Smooth muscle cell (in vitro differentiated cells): Measurements from ENCODE around the gene PIK3CG. TPM values are rescaled to one million over a fixed set of nuclear protein-coding genes. Genes with fewer than 3 reads are reported as not detected.
A peak's percentile ranks its signal among the peaks of the same experiment; 100 is the strongest.

Source experiments
- DNase-seq: peaks from one replicate; lab custom pipeline; 2025; ENCODE audit not compliant: unreplicated experiment; lab: John Stamatoyannopoulos, UW
- H2AFZ ChIP-seq: fragments of 200-600 bp; sonication (generic); 2 replicates; pipeline ENCODE4 v1.6.0; 2016; ENCODE audit warnings: antibody characterized with exemption, low read depth, mild to moderate bottlenecking
- H3F3A ChIP-seq: fragments of 200-600 bp; sonication (generic); 2 replicates; pipeline ENCODE4 v1.6.0; 2017; ENCODE audit warnings: antibody characterized with exemption, low read depth
- H3K27ac ChIP-seq: fragments of 200-600 bp; sonication (generic); 2 replicates; pipeline ENCODE4 v1.5.1; 2016; ENCODE audit warnings: low read depth, mild to moderate bottlenecking
- H3K27me3 ChIP-seq: fragments of 200-600 bp; sonication (generic); 2 replicates; pipeline ENCODE4 v1.6.1; 2016; ENCODE audit warnings: low read depth, mild to moderate bottlenecking
- H3K36me3 ChIP-seq: fragments of 200-600 bp; sonication (generic); 2 replicates; pipeline ENCODE4 v1.5.1; 2016; ENCODE audit warnings: low read depth
- H3K4me1 ChIP-seq: fragments of 200-600 bp; sonication (generic); 2 replicates; pipeline ENCODE4 v1.5.1; 2016; ENCODE audit warnings: low read depth
- H3K4me2 ChIP-seq: fragments of 200-600 bp; sonication (generic); 2 replicates; pipeline ENCODE4 v1.6.0; 2016; ENCODE audit warnings: mild to moderate bottlenecking
- H3K4me3 ChIP-seq: fragments of 200-600 bp; sonication (generic); 2 replicates; pipeline ENCODE4 v1.5.1; 2016; ENCODE audit warnings: mild to moderate bottlenecking
- H3K79me2 ChIP-seq: fragments of 200-600 bp; sonication (generic); 2 replicates; pipeline ENCODE4 v1.6.0; 2016; ENCODE audit warnings: low read depth, mild to moderate bottlenecking
- H3K9ac ChIP-seq: fragments of 200-600 bp; sonication (generic); 2 replicates; pipeline ENCODE4 v1.6.0; 2016; ENCODE audit warnings: low read depth
- H3K9me3 ChIP-seq: fragments of 200-600 bp; sonication (generic); replicated peaks from 2 replicates; pipeline ENCODE4 v1.5.1; 2016; ENCODE audit warnings: low read depth
- H4K20me1 ChIP-seq: fragments of 200-600 bp; sonication (generic); 2 replicates; pipeline ENCODE4 v1.6.0; 2016; ENCODE audit warnings: low read depth
- CTCF ChIP-seq: fragments of 200-600 bp; sonication (generic); IDR thresholded peaks from 2 replicates; pipeline ENCODE4 v1.5.1; 2017; ENCODE audit warnings: borderline replicate concordance, mild to moderate bottlenecking, antibody characterized with exemption; ENCODE audit not compliant: insufficient read depth, poor library complexity, severe bottlenecking
- WGBS: methylation state at CpG from one replicate; pipeline ENCODE4 v1.1.7; 2016; ENCODE audit warnings: low lambda C conversion rate; 5-methylcytosine and 5-hydroxymethylcytosine counted together
- polyA plus RNA-seq: library from polyadenylated mRNA; unstranded; fragments of >200 nt; fragmentation: Nextera tagmentation; extraction: Ambion mirVana; gene quantifications from 2 replicates; pipeline ENCODE4 v1.2.1, GENCODE V29; 2016
- total RNA-seq: library from RNA; depleted of rRNA; stranded (reverse); fragments of >200 nt; gene quantifications from 2 replicates; pipeline ENCODE4 v1.2.3, GENCODE V29; 2014

PIK3CG gene
- total and polyA plus RNA-seq, 2 experiments from 2014 or later, result not detected

DNA sequence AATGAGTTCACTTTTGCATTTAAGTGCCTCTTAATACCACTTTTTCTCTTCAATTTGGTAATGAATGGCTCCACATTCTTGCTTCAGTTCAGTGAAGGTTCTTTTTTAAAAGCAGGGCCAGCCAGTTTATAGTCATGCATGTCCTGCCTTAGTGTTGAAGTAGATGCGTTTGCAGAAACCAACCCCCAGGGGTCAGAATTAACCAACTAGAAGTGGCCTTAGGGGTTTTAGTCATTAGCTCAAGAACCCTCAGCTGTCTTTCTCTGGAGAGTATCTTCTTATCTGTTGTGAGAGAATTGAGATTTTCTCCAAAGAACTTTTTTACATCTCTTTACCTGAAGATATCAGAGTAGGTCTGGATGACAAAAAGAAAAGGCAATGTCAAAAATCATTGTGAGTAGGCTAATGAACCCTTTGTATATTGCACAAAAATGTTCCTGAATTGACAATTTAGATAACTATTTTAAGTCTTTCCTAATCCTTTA lies 82.2 kb downstream of the PIK3CG start:
- no peak overlapping the region for H3K9ac ChIP-seq
- H3K36me3 ChIP-seq, result no peaks in the 10 kb centered on the region
- H3K4me1 ChIP-seq, result no peaks in the 10 kb centered on the region
- H3K27me3 ChIP-seq, result no peaks in the 10 kb centered on the region
- WGBS, result 0% methylated on average over 1 of the region's 1 CpG
- H2AFZ ChIP-seq, result no peak overlapping the region
- TF ChIP-seq CTCF, result peak; percentile 66
- H3K4me2 ChIP-seq, result no peak overlapping the region
- H3K79me2 ChIP-seq, result no peaks in the 10 kb centered on the region
- H3K27ac ChIP-seq, result no peak overlapping the region
- no peak for DNase-seq
- no peaks in the 10 kb centered on the region for H3F3A ChIP-seq
- no peak overlapping the region for H3K4me3 ChIP-seq
- H3K9me3 ChIP-seq, result no peaks in the 10 kb centered on the region
- no peaks in the 10 kb centered on the region for H4K20me1 ChIP-seq

DNA sequence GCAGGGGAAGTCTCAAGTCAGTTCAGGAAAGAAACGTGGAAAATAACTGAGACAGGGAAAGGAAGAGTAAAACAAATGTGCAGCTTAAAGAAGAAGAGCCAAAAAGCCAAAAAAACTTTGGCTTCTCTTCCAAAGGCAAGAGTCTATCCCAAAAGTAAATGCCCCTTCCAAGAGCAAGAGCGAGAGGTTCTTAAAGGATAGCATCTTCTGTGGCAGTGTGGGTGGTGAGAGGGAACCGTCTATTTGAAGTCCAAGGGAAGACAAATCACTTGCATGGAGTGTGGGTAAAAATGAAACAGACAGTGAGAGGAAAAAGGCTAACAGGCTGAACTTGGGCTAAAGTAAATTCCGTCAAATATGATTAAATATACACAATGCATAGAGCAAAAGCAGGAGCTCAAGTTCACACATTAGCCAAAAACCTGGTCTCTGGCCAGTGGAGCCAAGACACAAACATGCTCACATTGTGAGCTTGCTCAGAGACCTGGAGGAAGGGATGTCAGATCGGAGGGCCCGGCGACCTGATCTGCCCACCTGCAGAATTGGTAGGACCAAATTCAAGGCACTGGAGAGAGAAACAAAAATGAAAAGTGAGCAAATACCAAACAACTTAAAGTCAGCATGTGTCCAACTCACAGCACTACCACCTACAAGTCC lies 87.0 kb downstream of the PIK3CG start:
- no peaks in the 10 kb centered on the region for H3K4me1 ChIP-seq
- H4K20me1 ChIP-seq, result no peaks in the 10 kb centered on the region
- no peak overlapping the region for H3K4me3 ChIP-seq
- no peaks in the 10 kb centered on the region for H3K79me2 ChIP-seq
- no peaks in the 10 kb centered on the region for H3K9me3 ChIP-seq
- DNase-seq, result no peak
- H3K36me3 ChIP-seq, result no peaks in the 10 kb centered on the region
- no peak for TF ChIP-seq CTCF
- H3K27ac ChIP-seq, result no peak overlapping the region
- 84% methylated on average over 7 of the region's 7 CpGs for WGBS
- H3K9ac ChIP-seq, result no peak overlapping the region
- H3K4me2 ChIP-seq, result peak overlapping the region; percentile 50
- peak overlapping the region; percentile 90 for H2AFZ ChIP-seq
- no peaks in the 10 kb centered on the region for H3K27me3 ChIP-seq
- H3F3A ChIP-seq, result no peaks in the 10 kb centered on the region

- Histone ChIP-seq H3F3A (no peaks in the 10 kb centered on the region), H3K27ac (no peak overlapping the region), H3K4me3 (no peak overlapping the region), H3K9me3 (no peaks in the 10 kb centered on the region), H2AFZ (peak overlapping the region; percentile 90), H3K36me3 (no peaks in the 10 kb centered on the region), H3K4me1 (no peaks in the 10 kb centered on the region), H3K27me3 (no peaks in the 10 kb centered on the region), H3K4me2 (peak overlapping the region; percentile 50), H4K20me1 (no peaks in the 10 kb centered on the region), H3K9ac (no peak overlapping the region), H3K79me2 (no peaks in the 10 kb centered on the region)
- no peak for TF ChIP-seq CTCF
- WGBS, result 34% methylated on average over 5 of the region's 5 CpGs
- DNase-seq, result no peak
Measured at GRCh38 chr7:106952658-106953231, 87.7 kb downstream of the PIK3CG start.
